Activated CD8-positive, alpha-beta T cell treated with anti-CD3 and anti-CD28 coated beads for 36 hours (primary cell): ENCODE data around the gene MAPK6. TPM values are rescaled to one million over a fixed set of nuclear protein-coding genes. Genes with fewer than 3 reads are reported as not detected.
"Not testable (repeated sequence)": the region's sequence is repeated elsewhere in the genome, so short reads cannot be mapped to it uniquely, and the experiment has no call there.

ENCODE experiments used
- ATAC-seq: fragments of 200-7000 bp; cut with Tn5 transposase; one replicate; pipeline ENCODE4 v1.10.0; 2021; ENCODE audit warnings: mild to moderate bottlenecking, moderate library complexity
- CTCF ChIA-PET: fragments of 350-600 bp; sonication (Branson Sonifier 250); formaldehyde crosslinking; loops from one replicate; lab custom pipeline; 2021; ENCODE audit warnings: antibody characterized with exemption; lab: Charles Lee
- POLR2A ChIA-PET: fragments of 350-600 bp; sonication (Branson Sonifier 250); formaldehyde crosslinking; loops from one replicate; lab custom pipeline; 2021; ENCODE audit warnings: antibody characterized with exemption; lab: Charles Lee
- DNase-seq: peaks from one replicate; pipeline ENCODE4 v3.0.0-alpha.2; 2020
- H3K27ac Mint-ChIP-seq: one replicate; pipeline ENCODE4 v1.8.0; 2021; ENCODE audit warnings: mild to moderate bottlenecking, mixed read lengths
- H3K27me3 Mint-ChIP-seq: one replicate; pipeline ENCODE4 v1.8.0; 2021; ENCODE audit warnings: mixed read lengths
- H3K36me3 Mint-ChIP-seq: one replicate; pipeline ENCODE4 v1.8.0; 2021; ENCODE audit warnings: low read depth, mixed read lengths
- H3K4me1 Mint-ChIP-seq: one replicate; pipeline ENCODE4 v1.8.0; 2021; ENCODE audit warnings: low read depth, mixed read lengths
- H3K4me3 Mint-ChIP-seq: one replicate; pipeline ENCODE4 v1.8.0; 2021; ENCODE audit warnings: mild to moderate bottlenecking, moderate library complexity, mixed read lengths
- H3K9me3 Mint-ChIP-seq: one replicate; pipeline ENCODE4 v1.8.0; 2021; ENCODE audit warnings: mixed read lengths
- intact Hi-C: fragments of 100-400 bp; cut with micrococcal nuclease; formaldehyde crosslinking; loops from one replicate; pipeline ENCODE4 v1.10.0; 2022
- total RNA-seq, 2 experiments: library from RNA; stranded (reverse); gene quantifications; one replicate each; pipeline ENCODE4 v1.2.3, GENCODE V29; 2021
- TF ChIP-seq, protein P1 (sequence below): fragments of 200-600 bp; IDR thresholded peaks from one replicate; pipeline ENCODE4 v1.8.0; 2022; ENCODE audit warnings: antibody characterized with exemption, mild to moderate bottlenecking

The MAPK6 gene
- total RNA-seq, 2 experiments from 2014 or later, result 40.5 to 42.2 TPM

DNA sequence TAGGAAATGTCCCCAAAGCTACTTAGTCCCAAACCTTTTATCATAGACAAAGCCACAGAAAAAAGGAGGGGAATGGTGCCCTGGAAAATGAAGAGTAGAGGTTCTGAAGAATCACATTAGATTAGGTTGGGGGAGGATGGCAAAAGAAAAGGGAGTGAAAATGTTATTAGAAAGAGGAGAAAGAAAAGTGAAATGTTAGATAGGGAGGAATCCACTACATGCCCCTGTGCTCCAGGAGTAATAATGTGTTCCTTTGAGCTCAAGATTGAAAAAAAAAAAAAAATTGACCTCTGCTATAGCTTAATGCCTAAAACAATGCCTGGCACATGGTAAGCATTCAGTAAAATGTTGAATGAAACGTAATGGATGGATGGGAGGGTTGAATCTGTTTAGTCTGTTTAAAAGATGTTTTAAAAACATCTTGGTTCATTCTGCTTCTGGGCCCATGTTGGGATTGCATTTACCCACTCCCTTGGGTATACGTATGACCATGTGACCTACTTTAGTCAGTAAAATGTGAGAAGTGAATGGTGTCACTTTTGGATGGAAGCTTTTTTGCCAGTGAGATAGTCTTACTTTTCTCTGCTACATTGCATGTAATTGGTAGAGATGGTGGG is 19.0 kb downstream of the MAPK6 start:
- DNase-seq, result no peak
- H3K4me3 Mint-ChIP-seq, result no peak overlapping the region
- H3K4me1 Mint-ChIP-seq, result peaks cover 53% of the 10 kb centered on the region
- peaks cover 23% of the 10 kb centered on the region for H3K36me3 Mint-ChIP-seq
- intact Hi-C loops, result no loop called here
- TF ChIP-seq, protein P1, sequence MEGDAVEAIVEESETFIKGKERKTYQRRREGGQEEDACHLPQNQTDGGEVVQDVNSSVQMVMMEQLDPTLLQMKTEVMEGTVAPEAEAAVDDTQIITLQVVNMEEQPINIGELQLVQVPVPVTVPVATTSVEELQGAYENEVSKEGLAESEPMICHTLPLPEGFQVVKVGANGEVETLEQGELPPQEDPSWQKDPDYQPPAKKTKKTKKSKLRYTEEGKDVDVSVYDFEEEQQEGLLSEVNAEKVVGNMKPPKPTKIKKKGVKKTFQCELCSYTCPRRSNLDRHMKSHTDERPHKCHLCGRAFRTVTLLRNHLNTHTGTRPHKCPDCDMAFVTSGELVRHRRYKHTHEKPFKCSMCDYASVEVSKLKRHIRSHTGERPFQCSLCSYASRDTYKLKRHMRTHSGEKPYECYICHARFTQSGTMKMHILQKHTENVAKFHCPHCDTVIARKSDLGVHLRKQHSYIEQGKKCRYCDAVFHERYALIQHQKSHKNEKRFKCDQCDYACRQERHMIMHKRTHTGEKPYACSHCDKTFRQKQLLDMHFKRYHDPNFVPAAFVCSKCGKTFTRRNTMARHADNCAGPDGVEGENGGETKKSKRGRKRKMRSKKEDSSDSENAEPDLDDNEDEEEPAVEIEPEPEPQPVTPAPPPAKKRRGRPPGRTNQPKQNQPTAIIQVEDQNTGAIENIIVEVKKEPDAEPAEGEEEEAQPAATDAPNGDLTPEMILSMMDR, result no peak
- POLR2A ChIA-PET, result interaction anchor here (0.8 to 2.7 kb wide), 3 partner anchors 13 to 77 kb away, joined by 3 to 7 read pairs (median 4); no protein-coding TSS in a partner anchor
- CTCF ChIA-PET, result interaction anchor here (1.2 to 1.9 kb wide), 4 partner anchors 16 to 56 kb away, joined by 3 to 6 read pairs (median 3); no protein-coding TSS in a partner anchor
- peak overlapping the region; percentile 28 for H3K27ac Mint-ChIP-seq
- no peak for ATAC-seq
- H3K9me3 Mint-ChIP-seq, result peaks cover 9% of the 10 kb centered on the region
- no peaks in the 10 kb centered on the region for H3K27me3 Mint-ChIP-seq

- peaks cover 7% of the 10 kb centered on the region for H3K36me3 Mint-ChIP-seq
Measured at GRCh38 chr15:52039925-52040781, 21.1 kb downstream of the MAPK6 start.

GRCh38 chr15:52042051-52042851 is 23.2 kb downstream of the MAPK6 start:
- Mint-ChIP-seq H3K27ac (no peak overlapping the region), H3K9me3 (no peaks in the 10 kb centered on the region), H3K36me3 (peaks cover 13% of the 10 kb centered on the region), H3K4me1 (peaks cover 68% of the 10 kb centered on the region), H3K4me3 (no peak overlapping the region), H3K27me3 (no peaks in the 10 kb centered on the region)
- intact Hi-C loops, result no loop called here
- ATAC-seq, result no peak
- CTCF ChIA-PET, result interaction anchor here (0.7 to 1.0 kb wide), 2 partner anchors 12 to 36 kb away, joined by 3 to 4 read pairs; no protein-coding TSS in a partner anchor
- no peak for DNase-seq
- POLR2A ChIA-PET, result interaction anchor here (1.2 kb wide), 1 partner anchor 17 kb away, joined by 3 read pairs; no protein-coding TSS in a partner anchor
- TF ChIP-seq, protein P1, result no peak

More at GRCh38 chr15:52039925-52040781, 21.1 kb downstream of the MAPK6 start:
- peak overlapping the region; percentile 63 for H3K27ac Mint-ChIP-seq
- no peaks in the 10 kb centered on the region for H3K9me3 Mint-ChIP-seq
- ChIA-PET POLR2A (interaction anchor here (0.9 kb wide), 1 partner anchor 22 kb away, joined by 3 read pairs; no protein-coding TSS in a partner anchor), CTCF (interaction anchor here (1.5 to 1.6 kb wide), 2 partner anchors 38 to 151 kb away, joined by 5 to 6 read pairs; no protein-coding TSS in a partner anchor)
- intact Hi-C loops, result no loop called here
- H3K4me1 Mint-ChIP-seq, result peaks cover 53% of the 10 kb centered on the region
- no peak for DNase-seq
- H3K27me3 Mint-ChIP-seq, result no peaks in the 10 kb centered on the region
- ATAC-seq, result no peak
- TF ChIP-seq, protein P1, result no peak
- no peak overlapping the region for H3K4me3 Mint-ChIP-seq

DNA sequence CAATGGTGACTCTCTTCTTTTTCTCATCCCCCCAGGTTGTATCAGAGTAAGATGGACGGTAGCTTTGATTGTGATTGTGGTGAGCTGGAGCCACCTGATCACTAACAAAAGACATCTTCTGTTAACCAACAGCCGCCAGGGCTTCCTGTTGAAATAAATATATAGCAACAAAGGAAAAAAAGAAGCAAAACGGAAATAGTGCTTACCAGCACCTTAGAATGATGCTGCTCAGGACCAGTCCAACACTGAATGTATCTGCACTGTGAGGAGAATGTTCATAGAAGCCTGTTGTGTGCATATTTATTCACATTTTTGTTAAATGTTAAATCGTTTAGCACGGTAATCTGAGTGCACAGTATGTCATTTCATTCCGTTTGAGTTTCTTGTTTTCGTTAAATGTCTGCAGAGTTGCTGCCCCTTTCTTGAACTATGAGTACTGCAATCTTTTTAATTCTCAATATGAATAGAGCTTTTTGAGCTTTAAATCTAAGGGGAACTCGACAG is 26.8 kb downstream of the MAPK6 start:
- Mint-ChIP-seq H3K27ac (peak overlapping the region; percentile 90), H3K4me3 (peak overlapping the region; percentile 41), H3K4me1 (peaks cover 45% of the 10 kb centered on the region), H3K36me3 (peaks cover 22% of the 10 kb centered on the region)
- ATAC-seq (peak; percentile 85), DNase-seq (peak; percentile 67)
- intact Hi-C loops, H3K27me3 Mint-ChIP-seq, H3K9me3 Mint-ChIP-seq: not testable (repeated sequence)
- CTCF ChIA-PET, result interaction anchor here (0.7 to 1.4 kb wide), 14 partner anchors 10 to 93 kb away, joined by 3 to 10 read pairs (median 4); no protein-coding TSS in a partner anchor
- TF ChIP-seq, protein P1, result peak; percentile 67
- POLR2A ChIA-PET, result interaction anchor here (0.9 to 1.2 kb wide), 4 partner anchors 9 to 53 kb away, joined by 3 to 4 read pairs (median 3); no protein-coding TSS in a partner anchor

GRCh38 chr15:52046552-52046951 is 27.5 kb downstream of the MAPK6 start:
- H3K4me3 Mint-ChIP-seq, ATAC-seq, H3K27me3 Mint-ChIP-seq, H3K9me3 Mint-ChIP-seq, DNase-seq, intact Hi-C loops: not testable (repeated sequence)
- ChIA-PET POLR2A (interaction anchor here (0.6 to 1.2 kb wide), 4 partner anchors 8 to 442 kb away, joined by 3 read pairs; no protein-coding TSS in a partner anchor), CTCF (interaction anchor here (0.8 to 1.4 kb wide), 11 partner anchors 10 to 93 kb away, joined by 3 to 10 read pairs (median 5); no protein-coding TSS in a partner anchor)
- Mint-ChIP-seq H3K4me1 (peaks cover 41% of the 10 kb centered on the region), H3K27ac (peak overlapping the region; percentile 90), H3K36me3 (peaks cover 24% of the 10 kb centered on the region)
